ENCODE results near the gene BST2. TPM values are rescaled to one million over a fixed set of nuclear protein-coding genes. Genes with fewer than 3 reads are reported as not detected.

Gene BST2
- total RNA-seq, 2 donors from 2014 or later, result 32.7 to 75.3 TPM

DNA sequence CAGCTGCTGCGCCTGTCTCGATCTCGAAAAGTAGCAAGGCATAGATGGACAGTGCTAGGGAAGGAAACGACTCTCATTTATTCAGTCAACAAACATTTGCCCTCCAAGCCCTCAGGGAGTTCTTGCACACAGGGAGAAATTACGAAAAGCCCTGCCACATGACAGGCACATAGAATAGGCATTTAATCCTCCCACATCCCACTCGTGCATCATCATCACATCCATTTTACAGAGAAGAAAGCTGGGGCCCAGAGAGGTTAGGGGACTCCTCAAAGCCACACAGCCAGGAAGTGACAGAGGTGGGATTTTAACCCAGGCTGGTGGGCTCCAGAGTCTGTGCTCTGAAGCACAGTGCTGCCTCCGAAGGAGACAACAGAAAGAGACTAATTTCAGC is 31.4 kb upstream of the BST2 start:
- 72% methylated on average over 7 of the region's 7 CpGs for WGBS
- Histone ChIP-seq H3K4me1 (replicated peaks) (no peaks in the 10 kb centered on the region), H3K36me3 (no peaks in the 10 kb centered on the region), H3K27ac (no peak overlapping the region), H3K27me3 (replicated peaks; ENCODE audit: insufficient read depth) (no peaks in the 10 kb centered on the region), H3K9me3 (no peaks in the 10 kb centered on the region), H3K4me3 (no peak overlapping the region)
- intact Hi-C loops (cut with DNase I), result no loop called here
- DNase-seq (ENCODE audit: low spot score), result no peak
- TF ChIP-seq POLR2A (IDR thresholded peaks at IDR 0.05), result no peak
- TF ChIP-seq, protein P1, sequence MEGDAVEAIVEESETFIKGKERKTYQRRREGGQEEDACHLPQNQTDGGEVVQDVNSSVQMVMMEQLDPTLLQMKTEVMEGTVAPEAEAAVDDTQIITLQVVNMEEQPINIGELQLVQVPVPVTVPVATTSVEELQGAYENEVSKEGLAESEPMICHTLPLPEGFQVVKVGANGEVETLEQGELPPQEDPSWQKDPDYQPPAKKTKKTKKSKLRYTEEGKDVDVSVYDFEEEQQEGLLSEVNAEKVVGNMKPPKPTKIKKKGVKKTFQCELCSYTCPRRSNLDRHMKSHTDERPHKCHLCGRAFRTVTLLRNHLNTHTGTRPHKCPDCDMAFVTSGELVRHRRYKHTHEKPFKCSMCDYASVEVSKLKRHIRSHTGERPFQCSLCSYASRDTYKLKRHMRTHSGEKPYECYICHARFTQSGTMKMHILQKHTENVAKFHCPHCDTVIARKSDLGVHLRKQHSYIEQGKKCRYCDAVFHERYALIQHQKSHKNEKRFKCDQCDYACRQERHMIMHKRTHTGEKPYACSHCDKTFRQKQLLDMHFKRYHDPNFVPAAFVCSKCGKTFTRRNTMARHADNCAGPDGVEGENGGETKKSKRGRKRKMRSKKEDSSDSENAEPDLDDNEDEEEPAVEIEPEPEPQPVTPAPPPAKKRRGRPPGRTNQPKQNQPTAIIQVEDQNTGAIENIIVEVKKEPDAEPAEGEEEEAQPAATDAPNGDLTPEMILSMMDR (IDR thresholded peaks at IDR 0.05), result no peak

- 98% methylated on average over 25 of the region's 25 CpGs for WGBS
- Histone ChIP-seq H3K27ac (no peak overlapping the region), H3K36me3 (no peaks in the 10 kb centered on the region), H3K4me1 (replicated peaks) (no peaks in the 10 kb centered on the region), H3K27me3 (replicated peaks; ENCODE audit: insufficient read depth) (no peaks in the 10 kb centered on the region), H3K9me3 (no peaks in the 10 kb centered on the region), H3K4me3 (no peak overlapping the region)
- intact Hi-C loops (cut with DNase I), result no loop called here
- DNase-seq (ENCODE audit: low spot score), result no peak
- TF ChIP-seq, protein P1 (IDR thresholded peaks at IDR 0.05), result no peak
- TF ChIP-seq POLR2A (IDR thresholded peaks at IDR 0.05), result no peak
- no peak for TF ChIP-seq POLR2AphosphoS5 (IDR thresholded peaks at IDR 0.05)
Measured at GRCh38 chr19:17436094-17436873, 30.9 kb upstream of the BST2 start.

GRCh38 chr19:17435218-17435617 is 29.8 kb upstream of the BST2 start:
- no peaks in the 10 kb centered on the region for H3K9me3 ChIP-seq
- no peak for TF ChIP-seq POLR2AphosphoS5 (IDR thresholded peaks at IDR 0.05)
- no peak for TF ChIP-seq POLR2A (IDR thresholded peaks at IDR 0.05)
- TF ChIP-seq, protein P1 (IDR thresholded peaks at IDR 0.05), result no peak
- DNase-seq (ENCODE audit: low spot score), result no peak
- WGBS, result 87% methylated on average over 7 of the region's 7 CpGs
- H3K27ac ChIP-seq, result no peak overlapping the region
- H3K27me3 ChIP-seq (replicated peaks; ENCODE audit: insufficient read depth), result no peaks in the 10 kb centered on the region
- no peaks in the 10 kb centered on the region for H3K36me3 ChIP-seq
- H3K4me1 ChIP-seq (replicated peaks), result no peaks in the 10 kb centered on the region
- no peak overlapping the region for H3K4me3 ChIP-seq
- intact Hi-C loops (cut with DNase I), result no loop called here

- no peaks in the 10 kb centered on the region for H3K4me1 ChIP-seq (replicated peaks)
- WGBS, result 96% methylated on average over 7 of the region's 7 CpGs
- H3K4me3 ChIP-seq, result no peak overlapping the region
- H3K27me3 ChIP-seq (replicated peaks; ENCODE audit: insufficient read depth), result no peaks in the 10 kb centered on the region
- no peak for DNase-seq (ENCODE audit: low spot score)
- TF ChIP-seq, protein P1 (IDR thresholded peaks at IDR 0.05), result no peak
- TF ChIP-seq POLR2AphosphoS5 (IDR thresholded peaks at IDR 0.05) (no peak), POLR2A (IDR thresholded peaks at IDR 0.05) (no peak)
- intact Hi-C loops (cut with DNase I), result no loop called here
- no peaks in the 10 kb centered on the region for H3K9me3 ChIP-seq
- H3K27ac ChIP-seq, result no peak overlapping the region
- H3K36me3 ChIP-seq, result no peaks in the 10 kb centered on the region
Measured at GRCh38 chr19:17431417-17431816, 26.0 kb upstream of the BST2 start.

GRCh38 chr19:17429641-17430113 is 24.2 kb upstream of the BST2 start:
- WGBS, result 4% methylated on average over 17 of the region's 17 CpGs
- no peaks in the 10 kb centered on the region for H3K27me3 ChIP-seq (replicated peaks; ENCODE audit: insufficient read depth)
- no peak for TF ChIP-seq POLR2AphosphoS5 (IDR thresholded peaks at IDR 0.05)
- no peak for TF ChIP-seq POLR2A (IDR thresholded peaks at IDR 0.05)
- TF ChIP-seq, protein P1 (IDR thresholded peaks at IDR 0.05), result no peak
- no peaks in the 10 kb centered on the region for H3K9me3 ChIP-seq
- H3K4me1 ChIP-seq (replicated peaks), result no peaks in the 10 kb centered on the region
- no peak overlapping the region for H3K4me3 ChIP-seq
- DNase-seq (ENCODE audit: low spot score), result no peak
- H3K36me3 ChIP-seq, result no peaks in the 10 kb centered on the region
- intact Hi-C loops (cut with DNase I), result no loop called here
- H3K27ac ChIP-seq, result peak overlapping the region in 1 of 2 donors; percentile 42

Measured in prostate gland (tissue), 2 donors.